ENCODE data around the gene SLCO4A1.

DNA sequence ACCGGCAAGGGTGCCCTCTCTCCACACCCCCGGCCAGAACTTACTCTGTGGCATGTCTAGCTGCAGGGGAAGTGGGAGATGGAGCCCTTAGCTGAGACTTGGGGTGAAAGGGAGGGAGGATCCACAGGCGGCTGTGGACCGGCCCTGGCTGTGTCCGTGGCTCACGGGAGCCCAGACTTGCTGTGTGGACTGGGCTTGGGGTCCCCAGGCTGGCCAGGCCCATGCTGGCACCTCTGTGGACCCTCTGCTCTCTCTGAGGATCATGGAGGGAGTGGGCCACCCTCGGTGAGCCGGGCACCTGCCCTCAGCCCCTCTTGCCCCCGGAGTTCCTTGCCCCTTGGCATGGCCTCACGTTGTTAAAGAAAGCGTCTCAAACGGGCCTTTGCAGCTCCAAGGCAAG is 57.4 kb downstream of the SLCO4A1 start:
- TF ChIP-seq ZNF70 (CRISPR knock-in tag; IDR thresholded peaks at IDR 0.05) (no peak), TCF4 (CRISPR knock-in tag; IDR thresholded peaks at IDR 0.05; ENCODE audit: borderline replicate concordance) (no peak), OSR1 (CRISPR knock-in tag; IDR thresholded peaks at IDR 0.05) (no peak), ARNTL (CRISPR knock-in tag; IDR thresholded peaks at IDR 0.05; ENCODE audit: borderline replicate concordance, low read depth) (no peak), ZC3H10 (CRISPR knock-in tag; IDR thresholded peaks at IDR 0.05) (no peak), BACH2 (CRISPR knock-in tag; IDR thresholded peaks at IDR 0.05; ENCODE audit: borderline replicate concordance) (no peak), ESRRG (CRISPR knock-in tag; IDR thresholded peaks at IDR 0.05) (no peak), ZFP30 (CRISPR knock-in tag; IDR thresholded peaks at IDR 0.05) (no peak), SNAI2 (CRISPR knock-in tag; IDR thresholded peaks at IDR 0.05) (no peak), ZFP3 (CRISPR knock-in tag; IDR thresholded peaks at IDR 0.05) (no peak), PPARA (CRISPR knock-in tag; IDR thresholded peaks at IDR 0.05; ENCODE audit: borderline replicate concordance) (no peak), TOX (CRISPR knock-in tag; IDR thresholded peaks at IDR 0.05; ENCODE audit: borderline replicate concordance) (no peak)
- TF ChIP-seq, protein P1, sequence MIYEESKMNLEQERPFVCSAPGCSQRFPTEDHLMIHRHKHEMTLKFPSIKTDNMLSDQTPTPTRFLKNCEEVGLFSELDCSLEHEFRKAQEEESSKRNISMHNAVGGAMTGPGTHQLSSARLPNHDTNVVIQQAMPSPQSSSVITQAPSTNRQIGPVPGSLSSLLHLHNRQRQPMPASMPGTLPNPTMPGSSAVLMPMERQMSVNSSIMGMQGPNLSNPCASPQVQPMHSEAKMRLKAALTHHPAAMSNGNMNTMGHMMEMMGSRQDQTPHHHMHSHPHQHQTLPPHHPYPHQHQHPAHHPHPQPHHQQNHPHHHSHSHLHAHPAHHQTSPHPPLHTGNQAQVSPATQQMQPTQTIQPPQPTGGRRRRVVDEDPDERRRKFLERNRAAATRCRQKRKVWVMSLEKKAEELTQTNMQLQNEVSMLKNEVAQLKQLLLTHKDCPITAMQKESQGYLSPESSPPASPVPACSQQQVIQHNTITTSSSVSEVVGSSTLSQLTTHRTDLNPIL (CRISPR knock-in tag; IDR thresholded peaks at IDR 0.05; ENCODE audit: low read depth) = no peak
- TF ChIP-seq, protein P2, sequence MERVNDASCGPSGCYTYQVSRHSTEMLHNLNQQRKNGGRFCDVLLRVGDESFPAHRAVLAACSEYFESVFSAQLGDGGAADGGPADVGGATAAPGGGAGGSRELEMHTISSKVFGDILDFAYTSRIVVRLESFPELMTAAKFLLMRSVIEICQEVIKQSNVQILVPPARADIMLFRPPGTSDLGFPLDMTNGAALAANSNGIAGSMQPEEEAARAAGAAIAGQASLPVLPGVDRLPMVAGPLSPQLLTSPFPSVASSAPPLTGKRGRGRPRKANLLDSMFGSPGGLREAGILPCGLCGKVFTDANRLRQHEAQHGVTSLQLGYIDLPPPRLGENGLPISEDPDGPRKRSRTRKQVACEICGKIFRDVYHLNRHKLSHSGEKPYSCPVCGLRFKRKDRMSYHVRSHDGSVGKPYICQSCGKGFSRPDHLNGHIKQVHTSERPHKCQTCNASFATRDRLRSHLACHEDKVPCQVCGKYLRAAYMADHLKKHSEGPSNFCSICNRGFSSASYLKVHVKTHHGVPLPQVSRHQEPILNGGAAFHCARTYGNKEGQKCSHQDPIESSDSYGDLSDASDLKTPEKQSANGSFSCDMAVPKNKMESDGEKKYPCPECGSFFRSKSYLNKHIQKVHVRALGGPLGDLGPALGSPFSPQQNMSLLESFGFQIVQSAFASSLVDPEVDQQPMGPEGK (CRISPR knock-in tag; IDR thresholded peaks at IDR 0.05; ENCODE audit: borderline replicate concordance) = no peak
